Peyer's patch (tissue), 4 donors: ENCODE data around the gene USP47. TPM values are rescaled to one million over a fixed set of nuclear protein-coding genes. Genes with fewer than 3 reads are reported as not detected.

Source experiments
- DNase-seq, 3 donors: peaks; one replicate each; pipeline ENCODE4 v3.0.0-alpha.2; 2017 to 2019
- H3K27ac ChIP-seq, 4 donors: fragments of 200-600 bp; sonication (generic); one replicate each; pipeline ENCODE4 v1.5.1; 2016 to 2019
- H3K27me3 ChIP-seq, 2 donors: fragments of 200-600 bp; sonication (generic); one replicate each; pipeline ENCODE4 v1.5.1; 2019
- H3K36me3 ChIP-seq, 3 donors: fragments of 200-600 bp; sonication (generic); one replicate each; pipeline ENCODE4 v1.5.1; 2016 to 2019
- H3K4me1 ChIP-seq, 4 donors: fragments of 200-600 bp; sonication (generic); one replicate each; pipeline ENCODE4 v1.5.1; 2016 to 2019
- H3K4me3 ChIP-seq, 4 donors: fragments of 200-600 bp; sonication (generic); 1 replicate in 3 of 4; 2 replicates in 1 of 4; pipeline ENCODE4 v1.5.1; 2016 to 2019; ENCODE audit warnings: mild to moderate bottlenecking in 1 of 4
- H3K9me3 ChIP-seq, 4 donors: fragments of 200-600 bp; sonication (generic); one replicate each; pipeline ENCODE4 v1.5.1; 2016 to 2019; ENCODE audit warnings: mild to moderate bottlenecking in 1 of 4
- CTCF ChIP-seq, 6 experiments: fragments of 450-650 bp in 4 of 6; fragments of 200-600 bp in 2 of 6; sonication (generic) in 1 of 6; IDR thresholded peaks; one replicate each; pipeline ENCODE4 v1.5.1; 2017 to 2019; ENCODE audit warnings: antibody characterized with exemption in 6 of 6, mild to moderate bottlenecking in 3 of 6, moderate library complexity in 1 of 6
- POLR2A ChIP-seq, 2 donors: fragments of 450-650 bp; IDR thresholded peaks; one replicate each; pipeline ENCODE4 v1.5.1; 2017; ENCODE audit warnings: antibody characterized with exemption in 2 of 2, mild to moderate bottlenecking in 2 of 2, moderate library complexity in 2 of 2
- total RNA-seq, 4 donors: library from RNA; depleted of rRNA; stranded (reverse); fragments of >200 nt; gene quantifications; one replicate each; pipeline ENCODE4 v1.1.0, GENCODE V29; 2016

Gene USP47
- total RNA-seq, 4 donors from 2014 or later, result 62.5 to 170 (median 66.4) TPM

- no peak overlapping the region for H3K27ac ChIP-seq
- peaks cover 0 to 40% (median 0%) of the 10 kb centered on the region in 3 donors for H3K36me3 ChIP-seq
- no peaks in the 10 kb centered on the region for H3K4me1 ChIP-seq
- no peak overlapping the region for H3K4me3 ChIP-seq
- DNase-seq, result no peak
- H3K9me3 ChIP-seq, result no peaks in the 10 kb centered on the region
- no peak for TF ChIP-seq CTCF (IDR thresholded peaks at IDR 0.05)
- no peak for TF ChIP-seq POLR2A (IDR thresholded peaks at IDR 0.05)
- no peaks in the 10 kb centered on the region for H3K27me3 ChIP-seq
These were observed 117.8 kb downstream of the USP47 start for GRCh38 chr11:11959601-11960000.

- Histone ChIP-seq H3K36me3 (peaks cover 0 to 29% (median 0%) of the 10 kb centered on the region in 3 donors), H3K4me1 (no peaks in the 10 kb centered on the region), H3K27me3 (no peaks in the 10 kb centered on the region), H3K27ac (peak overlapping the region in 1 of 4 donors; percentile 15), H3K4me3 (no peak overlapping the region), H3K9me3 (no peaks in the 10 kb centered on the region)
- no peak for TF ChIP-seq CTCF (IDR thresholded peaks at IDR 0.05)
- TF ChIP-seq POLR2A (IDR thresholded peaks at IDR 0.05), result no peak
- no peak for DNase-seq
These were observed 118.9 kb downstream of the USP47 start for GRCh38 chr11:11960687-11961086.

- Histone ChIP-seq H3K27ac (no peak overlapping the region), H3K36me3 (peaks cover 0 to 21% (median 0%) of the 10 kb centered on the region in 3 donors), H3K27me3 (no peaks in the 10 kb centered on the region), H3K4me3 (no peak overlapping the region), H3K4me1 (no peaks in the 10 kb centered on the region), H3K9me3 (no peaks in the 10 kb centered on the region)
- TF ChIP-seq CTCF (IDR thresholded peaks at IDR 0.05) (no peak), POLR2A (IDR thresholded peaks at IDR 0.05) (no peak)
- no peak for DNase-seq
These were observed 119.7 kb downstream of the USP47 start for GRCh38 chr11:11961399-11962028.

- Histone ChIP-seq H3K36me3 (peaks cover 0 to 7% (median 0%) of the 10 kb centered on the region in 3 donors), H3K4me3 (no peak overlapping the region), H3K27me3 (no peaks in the 10 kb centered on the region), H3K4me1 (no peaks in the 10 kb centered on the region), H3K27ac (no peak overlapping the region), H3K9me3 (no peaks in the 10 kb centered on the region)
- no peak for TF ChIP-seq POLR2A (IDR thresholded peaks at IDR 0.05)
- TF ChIP-seq CTCF (IDR thresholded peaks at IDR 0.05), result no peak
- DNase-seq, result no peak
These were observed 121.3 kb downstream of the USP47 start for GRCh38 chr11:11963067-11963466.

- no peak for DNase-seq
- Histone ChIP-seq H3K4me3 (no peak overlapping the region), H3K27ac (no peak overlapping the region), H3K36me3 (no peaks in the 10 kb centered on the region), H3K4me1 (no peaks in the 10 kb centered on the region), H3K9me3 (no peaks in the 10 kb centered on the region), H3K27me3 (no peaks in the 10 kb centered on the region)
- TF ChIP-seq POLR2A (IDR thresholded peaks at IDR 0.05) (no peak), CTCF (IDR thresholded peaks at IDR 0.05) (no peak)
These were observed 122.3 kb downstream of the USP47 start for GRCh38 chr11:11963842-11964773.
